Suprapubic skin (tissue), 4 donors: ENCODE measurements around the gene PTGES2.

Source experiments
- EP300 ChIP-seq: sonication (generic); formaldehyde crosslinking; IDR thresholded peaks from one replicate; pipeline ENCODE4 v1.6.1; 2017; ENCODE audit warnings: antibody characterized with exemption
- POLR2A ChIP-seq, 2 donors: fragments of 450-650 bp; IDR thresholded peaks; one replicate each; pipeline ENCODE4 v1.6.1; 2017; ENCODE audit warnings: antibody characterized with exemption in 2 of 2, mild to moderate bottlenecking in 2 of 2, moderate library complexity in 2 of 2
- POLR2AphosphoS5 ChIP-seq, 3 donors: sonication (generic); formaldehyde crosslinking; IDR thresholded peaks; one replicate each; pipeline ENCODE4 v1.6.1; 2017; ENCODE audit warnings: antibody characterized with exemption in 3 of 3
- TF ChIP-seq, protein P1 (sequence below), 2 donors: fragments of 200-600 bp in 1 of 2; fragments of 450-650 bp in 1 of 2; sonication (generic) in 1 of 2; IDR thresholded peaks; one replicate each; pipeline ENCODE4 v1.5.1; 2016 to 2019; ENCODE audit warnings: antibody characterized with exemption in 2 of 2, mild to moderate bottlenecking in 1 of 2, moderate library complexity in 1 of 2

GRCh38 chr9:128159784-128160602 is 32.5 kb upstream of the PTGES2 start, which contains the start of gene BBLN:
- peak in 1 of 2 donors; percentile 40 for TF ChIP-seq POLR2A (IDR thresholded peaks at IDR 0.05)
- TF ChIP-seq, protein P1, sequence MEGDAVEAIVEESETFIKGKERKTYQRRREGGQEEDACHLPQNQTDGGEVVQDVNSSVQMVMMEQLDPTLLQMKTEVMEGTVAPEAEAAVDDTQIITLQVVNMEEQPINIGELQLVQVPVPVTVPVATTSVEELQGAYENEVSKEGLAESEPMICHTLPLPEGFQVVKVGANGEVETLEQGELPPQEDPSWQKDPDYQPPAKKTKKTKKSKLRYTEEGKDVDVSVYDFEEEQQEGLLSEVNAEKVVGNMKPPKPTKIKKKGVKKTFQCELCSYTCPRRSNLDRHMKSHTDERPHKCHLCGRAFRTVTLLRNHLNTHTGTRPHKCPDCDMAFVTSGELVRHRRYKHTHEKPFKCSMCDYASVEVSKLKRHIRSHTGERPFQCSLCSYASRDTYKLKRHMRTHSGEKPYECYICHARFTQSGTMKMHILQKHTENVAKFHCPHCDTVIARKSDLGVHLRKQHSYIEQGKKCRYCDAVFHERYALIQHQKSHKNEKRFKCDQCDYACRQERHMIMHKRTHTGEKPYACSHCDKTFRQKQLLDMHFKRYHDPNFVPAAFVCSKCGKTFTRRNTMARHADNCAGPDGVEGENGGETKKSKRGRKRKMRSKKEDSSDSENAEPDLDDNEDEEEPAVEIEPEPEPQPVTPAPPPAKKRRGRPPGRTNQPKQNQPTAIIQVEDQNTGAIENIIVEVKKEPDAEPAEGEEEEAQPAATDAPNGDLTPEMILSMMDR (IDR thresholded peaks at IDR 0.05): no peak
- TF ChIP-seq POLR2AphosphoS5 (IDR thresholded peaks at IDR 0.05): no peak
- TF ChIP-seq EP300: no peak
